ENCODE measurements around the gene FARP1.

Gene FARP1

DNA sequence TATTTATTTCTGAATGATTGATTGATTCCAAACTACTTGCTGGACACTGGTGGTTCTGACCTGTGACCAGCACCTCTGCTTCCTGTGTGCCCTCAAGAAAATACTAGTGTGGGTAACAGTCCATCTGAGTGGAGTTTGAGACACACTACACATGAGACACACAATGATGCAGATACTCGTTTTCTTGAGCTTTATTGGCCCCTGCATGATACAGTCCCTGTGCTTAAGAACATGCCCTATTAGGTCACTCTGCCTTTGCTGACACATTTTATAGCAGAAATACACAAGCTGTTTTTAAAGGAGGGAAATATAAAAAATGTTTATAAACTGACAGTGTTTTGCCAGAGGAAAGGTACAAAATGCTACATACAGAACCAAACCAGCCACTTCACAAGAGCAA lies 307.1 kb downstream of the FARP1 start:
- H3F3A ChIP-seq (ENCODE audit: insufficient read depth): no peaks in the 10 kb centered on the region
- H4K20me1 ChIP-seq (ENCODE audit: low read depth, low read length): no peaks in the 10 kb centered on the region
- TF ChIP-seq EZH2phosphoT487 (conservative IDR thresholded peaks at IDR 0.05; ENCODE audit: low read length): no peak
- TF ChIP-seq, protein P1, sequence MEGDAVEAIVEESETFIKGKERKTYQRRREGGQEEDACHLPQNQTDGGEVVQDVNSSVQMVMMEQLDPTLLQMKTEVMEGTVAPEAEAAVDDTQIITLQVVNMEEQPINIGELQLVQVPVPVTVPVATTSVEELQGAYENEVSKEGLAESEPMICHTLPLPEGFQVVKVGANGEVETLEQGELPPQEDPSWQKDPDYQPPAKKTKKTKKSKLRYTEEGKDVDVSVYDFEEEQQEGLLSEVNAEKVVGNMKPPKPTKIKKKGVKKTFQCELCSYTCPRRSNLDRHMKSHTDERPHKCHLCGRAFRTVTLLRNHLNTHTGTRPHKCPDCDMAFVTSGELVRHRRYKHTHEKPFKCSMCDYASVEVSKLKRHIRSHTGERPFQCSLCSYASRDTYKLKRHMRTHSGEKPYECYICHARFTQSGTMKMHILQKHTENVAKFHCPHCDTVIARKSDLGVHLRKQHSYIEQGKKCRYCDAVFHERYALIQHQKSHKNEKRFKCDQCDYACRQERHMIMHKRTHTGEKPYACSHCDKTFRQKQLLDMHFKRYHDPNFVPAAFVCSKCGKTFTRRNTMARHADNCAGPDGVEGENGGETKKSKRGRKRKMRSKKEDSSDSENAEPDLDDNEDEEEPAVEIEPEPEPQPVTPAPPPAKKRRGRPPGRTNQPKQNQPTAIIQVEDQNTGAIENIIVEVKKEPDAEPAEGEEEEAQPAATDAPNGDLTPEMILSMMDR (IDR thresholded peaks at IDR 0.05; ENCODE audit: insufficient read depth, low read length, poor library complexity, severe bottlenecking): no peak
- no peaks in the 10 kb centered on the region for H3K9me3 ChIP-seq (ENCODE audit: insufficient read depth, low read length)
- no peak overlapping the region for H3K9ac ChIP-seq (ENCODE audit: low read length)
- no peak overlapping the region for H3K4me2 ChIP-seq (ENCODE audit: low read depth, low read length, poor library complexity, severe bottlenecking)
- no peaks in the 10 kb centered on the region for H3K27me3 ChIP-seq (ENCODE audit: low read length)
- H3K27ac ChIP-seq (ENCODE audit: low read depth, low read length): no peak overlapping the region
- H3K79me2 ChIP-seq (ENCODE audit: insufficient read depth, low read length): no peaks in the 10 kb centered on the region
- no peaks in the 10 kb centered on the region for H3K9me2 ChIP-seq (replicated peaks; ENCODE audit: insufficient read depth, low read length)
- no peak overlapping the region for H3K4me3 ChIP-seq (ENCODE audit: insufficient read depth, low read length, poor library complexity, severe bottlenecking)
- no peak overlapping the region for H2AFZ ChIP-seq (ENCODE audit: low read depth, low read length, severe bottlenecking)
- H3K36me3 ChIP-seq (ENCODE audit: low read length): no peaks in the 10 kb centered on the region

DNA sequence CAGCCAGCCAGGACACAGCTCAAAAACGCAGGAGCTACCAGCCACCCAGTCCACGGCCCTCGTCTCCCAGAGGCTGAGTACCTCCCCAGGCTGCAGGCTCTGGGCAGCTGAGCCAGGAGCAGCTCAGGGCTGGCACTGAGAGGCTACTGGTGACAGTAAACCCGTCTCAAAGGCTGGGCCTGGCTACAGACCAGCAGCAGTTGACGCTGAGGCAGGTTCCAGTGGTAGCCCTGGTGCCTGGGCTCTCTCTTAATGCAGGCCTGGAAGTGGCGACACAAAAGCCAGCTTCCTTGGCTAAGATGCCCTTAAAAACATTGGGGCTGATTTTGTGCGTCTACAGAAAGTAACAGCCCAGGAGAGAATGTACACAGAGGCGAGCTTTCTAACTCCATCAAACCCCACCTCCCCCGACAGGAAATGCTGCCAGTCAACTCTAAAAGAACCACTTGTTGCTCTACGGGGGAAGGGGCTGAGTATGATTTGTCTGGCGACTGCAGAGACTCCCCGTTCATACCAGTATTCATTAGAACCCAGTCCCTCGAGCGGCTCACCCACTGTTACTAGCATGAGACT lies 307.7 kb downstream of the FARP1 start:
- no peaks in the 10 kb centered on the region for H3K27me3 ChIP-seq (ENCODE audit: low read length)
- H3K27ac ChIP-seq (ENCODE audit: low read depth, low read length): no peak overlapping the region
- H3K36me3 ChIP-seq (ENCODE audit: low read length): no peaks in the 10 kb centered on the region
- H3K79me2 ChIP-seq (ENCODE audit: insufficient read depth, low read length): no peaks in the 10 kb centered on the region
- H3F3A ChIP-seq (ENCODE audit: insufficient read depth): no peaks in the 10 kb centered on the region
- no peak overlapping the region for H2AFZ ChIP-seq (ENCODE audit: low read depth, low read length, severe bottlenecking)
- no peak overlapping the region for H3K9ac ChIP-seq (ENCODE audit: low read length)
- no peak overlapping the region for H3K4me3 ChIP-seq (ENCODE audit: insufficient read depth, low read length, poor library complexity, severe bottlenecking)
- H4K20me1 ChIP-seq (ENCODE audit: low read depth, low read length): no peaks in the 10 kb centered on the region
- no peaks in the 10 kb centered on the region for H3K9me2 ChIP-seq (replicated peaks; ENCODE audit: insufficient read depth, low read length)
- H3K4me2 ChIP-seq (ENCODE audit: low read depth, low read length, poor library complexity, severe bottlenecking): no peak overlapping the region
- TF ChIP-seq, protein P1 (IDR thresholded peaks at IDR 0.05; ENCODE audit: insufficient read depth, low read length, poor library complexity, severe bottlenecking): no peak
- no peak for TF ChIP-seq EZH2phosphoT487 (conservative IDR thresholded peaks at IDR 0.05; ENCODE audit: low read length)
- no peaks in the 10 kb centered on the region for H3K9me3 ChIP-seq (ENCODE audit: insufficient read depth, low read length)

DNA sequence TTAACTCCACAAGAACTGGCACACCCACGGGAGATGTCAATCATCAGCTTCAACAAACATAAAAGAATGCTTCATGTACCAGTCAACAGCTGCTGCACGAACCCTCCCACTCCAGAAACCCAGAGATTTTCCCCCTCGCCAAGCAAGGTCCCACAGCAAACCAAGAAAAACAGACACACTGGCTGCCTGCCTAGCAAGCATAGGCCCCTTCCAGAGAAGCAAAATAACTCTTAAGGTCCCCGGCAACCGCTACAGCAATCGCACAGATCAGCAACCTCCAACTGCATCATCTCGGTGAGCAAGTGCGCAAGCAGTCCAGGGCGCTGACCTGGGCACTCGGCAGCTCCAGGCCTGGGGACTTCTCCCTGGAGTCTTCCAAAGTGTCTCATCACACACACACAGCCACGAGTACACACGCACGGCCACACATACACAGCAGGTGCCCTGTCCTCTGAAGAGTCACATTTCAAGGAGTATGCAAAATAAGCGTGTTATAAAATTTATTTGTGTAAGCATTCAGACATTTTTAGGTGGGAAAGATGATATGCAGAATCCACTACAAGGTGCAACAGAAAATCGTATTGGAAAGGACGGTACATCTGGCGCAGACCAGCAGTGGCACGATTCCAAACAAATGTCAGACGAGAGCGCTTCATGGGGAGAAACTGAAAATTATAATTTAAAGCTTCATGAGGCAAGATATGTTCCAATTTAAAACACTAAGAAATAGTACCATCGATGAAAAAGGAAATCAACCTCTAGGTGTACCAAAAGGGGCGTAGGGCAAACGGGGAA lies 309.0 kb downstream of the FARP1 start:
- no peaks in the 10 kb centered on the region for H3K9me2 ChIP-seq (replicated peaks; ENCODE audit: insufficient read depth, low read length)
- no peaks in the 10 kb centered on the region for H3K36me3 ChIP-seq (ENCODE audit: low read length)
- H4K20me1 ChIP-seq (ENCODE audit: low read depth, low read length): no peaks in the 10 kb centered on the region
- TF ChIP-seq EZH2phosphoT487 (conservative IDR thresholded peaks at IDR 0.05; ENCODE audit: low read length): no peak
- TF ChIP-seq, protein P1 (IDR thresholded peaks at IDR 0.05; ENCODE audit: insufficient read depth, low read length, poor library complexity, severe bottlenecking): no peak
- no peaks in the 10 kb centered on the region for H3K27me3 ChIP-seq (ENCODE audit: low read length)
- no peaks in the 10 kb centered on the region for H3K9me3 ChIP-seq (ENCODE audit: insufficient read depth, low read length)
- H3K4me3 ChIP-seq (ENCODE audit: insufficient read depth, low read length, poor library complexity, severe bottlenecking): no peak overlapping the region
- no peak overlapping the region for H3K4me2 ChIP-seq (ENCODE audit: low read depth, low read length, poor library complexity, severe bottlenecking)
- no peak overlapping the region for H3K27ac ChIP-seq (ENCODE audit: low read depth, low read length)
- H2AFZ ChIP-seq (ENCODE audit: low read depth, low read length, severe bottlenecking): no peak overlapping the region
- no peaks in the 10 kb centered on the region for H3F3A ChIP-seq (ENCODE audit: insufficient read depth)
- no peaks in the 10 kb centered on the region for H3K79me2 ChIP-seq (ENCODE audit: insufficient read depth, low read length)
- H3K9ac ChIP-seq (ENCODE audit: low read length): no peak overlapping the region

All from SU-DHL-6 (cell line).